ENCODE data around the gene DCC. TPM values are rescaled to one million over a fixed set of nuclear protein-coding genes. Genes with fewer than 3 reads are reported as not detected.
A peak's percentile ranks its signal among the peaks of the same experiment; 100 is the strongest.

The DCC gene
- total and polyA plus RNA-seq, 4 donors, result 0.16 to 5.3 (median 2.5) TPM

GRCh38 chr18:52907543-52908308 lies 567.7 kb downstream of the DCC start:
- WGBS, 2 donors, result 74 to 89% methylated on average over 9 of the region's 9 CpGs
- Histone ChIP-seq H3K27me3 (ENCODE audit: control insufficient read depth in 3 of 3, insufficient read depth in 3 of 3, low read length in 2 of 3) (no peaks in the 10 kb centered on the region), H3K27ac (ENCODE audit: low read depth in 1 of 2, low read length in 1 of 2) (no peak overlapping the region), H3K4me1 (ENCODE audit: control insufficient read depth in 5 of 5, insufficient read depth in 5 of 5, low read length in 5 of 5) (no peaks in the 10 kb centered on the region), H3K9ac (ENCODE audit: insufficient read depth in 1 of 2, low read length in 2 of 2) (no peak overlapping the region), H3K36me3 (ENCODE audit: control insufficient read depth in 4 of 4, insufficient read depth in 4 of 4, low read length in 4 of 4) (no peaks in the 10 kb centered on the region), H3K9me3 (ENCODE audit: control insufficient read depth in 4 of 4, insufficient read depth in 3 of 4, low read length in 3 of 4) (no peaks in the 10 kb centered on the region), H3K4me3 (no peak overlapping the region)
- DNase-seq (peak in 1 of 3 donors; percentile 9), ATAC-seq (ENCODE audit: insufficient read depth, low FRiP score) (no peak)
- TF ChIP-seq CTCF (IDR thresholded peaks at IDR 0.05; ENCODE audit: control extremely low read depth, extremely low read depth), result no peak

- no peak for TF ChIP-seq CTCF (IDR thresholded peaks at IDR 0.05; ENCODE audit: control extremely low read depth, extremely low read depth)
- 13 to 42% methylated on average over 3 of the region's 3 CpGs for WGBS, 2 donors
- DNase-seq, result no peak
- Histone ChIP-seq H3K9ac (ENCODE audit: insufficient read depth in 1 of 2, low read length in 2 of 2) (no peak overlapping the region), H3K27ac (ENCODE audit: low read depth in 1 of 2, low read length in 1 of 2) (no peak overlapping the region), H3K36me3 (ENCODE audit: control insufficient read depth in 4 of 4, insufficient read depth in 4 of 4, low read length in 4 of 4) (no peaks in the 10 kb centered on the region), H3K9me3 (ENCODE audit: control insufficient read depth in 4 of 4, insufficient read depth in 3 of 4, low read length in 3 of 4) (no peaks in the 10 kb centered on the region), H3K4me3 (no peak overlapping the region), H3K4me1 (ENCODE audit: control insufficient read depth in 5 of 5, insufficient read depth in 5 of 5, low read length in 5 of 5) (no peaks in the 10 kb centered on the region), H3K27me3 (ENCODE audit: control insufficient read depth in 3 of 3, insufficient read depth in 3 of 3, low read length in 2 of 3) (no peaks in the 10 kb centered on the region)
- ATAC-seq (ENCODE audit: insufficient read depth, low FRiP score), result no peak
These were observed 574.2 kb downstream of the DCC start for GRCh38 chr18:52914148-52914547.

GRCh38 chr18:52920665-52921064 lies 580.7 kb downstream of the DCC start:
- no peak for ATAC-seq (ENCODE audit: insufficient read depth, low FRiP score)
- Histone ChIP-seq H3K9me3 (ENCODE audit: control insufficient read depth in 4 of 4, insufficient read depth in 3 of 4, low read length in 3 of 4) (no peaks in the 10 kb centered on the region), H3K36me3 (ENCODE audit: control insufficient read depth in 4 of 4, insufficient read depth in 4 of 4, low read length in 4 of 4) (no peaks in the 10 kb centered on the region), H3K4me3 (no peak overlapping the region), H3K27ac (ENCODE audit: low read depth in 1 of 2, low read length in 1 of 2) (no peak overlapping the region), H3K9ac (ENCODE audit: insufficient read depth in 1 of 2, low read length in 2 of 2) (no peak overlapping the region), H3K27me3 (ENCODE audit: control insufficient read depth in 3 of 3, insufficient read depth in 3 of 3, low read length in 2 of 3) (no peaks in the 10 kb centered on the region), H3K4me1 (ENCODE audit: control insufficient read depth in 5 of 5, insufficient read depth in 5 of 5, low read length in 5 of 5) (no peaks in the 10 kb centered on the region)
- 85 to 89% methylated on average over 1 of the region's 1 CpG for whole genome bisulfite sequencing, 2 donors
- no peak for DNase-seq
- no peak for TF ChIP-seq CTCF (IDR thresholded peaks at IDR 0.05; ENCODE audit: control extremely low read depth, extremely low read depth)

- Histone ChIP-seq H3K36me3 (ENCODE audit: control insufficient read depth in 4 of 4, insufficient read depth in 4 of 4, low read length in 4 of 4) (no peaks in the 10 kb centered on the region), H3K4me3 (no peak overlapping the region), H3K27ac (ENCODE audit: low read depth in 1 of 2, low read length in 1 of 2) (no peak overlapping the region), H3K9me3 (ENCODE audit: control insufficient read depth in 4 of 4, insufficient read depth in 3 of 4, low read length in 3 of 4) (no peaks in the 10 kb centered on the region), H3K9ac (ENCODE audit: insufficient read depth in 1 of 2, low read length in 2 of 2) (no peak overlapping the region), H3K27me3 (ENCODE audit: control insufficient read depth in 3 of 3, insufficient read depth in 3 of 3, low read length in 2 of 3) (no peaks in the 10 kb centered on the region), H3K4me1 (ENCODE audit: control insufficient read depth in 5 of 5, insufficient read depth in 5 of 5, low read length in 5 of 5) (no peaks in the 10 kb centered on the region)
- no peak for ATAC-seq (ENCODE audit: insufficient read depth, low FRiP score)
- 84 to 96% methylated on average over 2 of the region's 2 CpGs for WGBS, 2 donors
- no peak for TF ChIP-seq CTCF (IDR thresholded peaks at IDR 0.05; ENCODE audit: control extremely low read depth, extremely low read depth)
- DNase-seq, result no peak
These were observed 593.4 kb downstream of the DCC start for GRCh38 chr18:52933356-52933755.

Data from lung (tissue), 12 donors.